ENCODE results near the gene TMEM138. TPM values are rescaled to one million over a fixed set of nuclear protein-coding genes. Genes with fewer than 3 reads are reported as not detected.
"Not testable (repeated sequence)": the region's sequence is repeated elsewhere in the genome, so short reads cannot be mapped to it uniquely, and the experiment has no call there.

The TMEM138 gene
- total and polyA plus RNA-seq, 2 donors from 2014 or later = 42.3 to 62.3 TPM

- Histone ChIP-seq H3K27me3 (ENCODE audit: control insufficient read depth, insufficient read depth, low read length) (no peaks in the 10 kb centered on the region), H3K9me3 (ENCODE audit: control insufficient read depth in 2 of 3, insufficient read depth in 1 of 3, low read length in 3 of 3) (no peaks in the 10 kb centered on the region), H3K4me3 (ENCODE audit: low read length in 3 of 3) (no peak overlapping the region), H3K36me3 (ENCODE audit: control insufficient read depth in 2 of 3, insufficient read depth in 3 of 3, low read length in 3 of 3) (no peaks in the 10 kb centered on the region), H3K4me1 (ENCODE audit: control insufficient read depth in 2 of 3, insufficient read depth in 2 of 3, low read depth in 1 of 3, low read length in 3 of 3) (peaks cover 0 to 4% (median 0%) of the 10 kb centered on the region in 3 donors), H3K27ac (ENCODE audit: low read depth in 2 of 2, low read length in 2 of 2) (no peak overlapping the region), H3K9ac (ENCODE audit: low read length in 3 of 3) (no peak overlapping the region)
- intact Hi-C loops (cut with DNase I) = no loop called here
- TF ChIP-seq CTCF (IDR thresholded peaks at IDR 0.05; ENCODE audit: borderline replicate concordance, extremely low read depth, insufficient read depth) = no peak
- no peak for DNase-seq
- FAIRE-seq = no peak
Observed at GRCh38 chr11:61380884-61381283, 18.7 kb downstream of the TMEM138 start.

GRCh38 chr11:61383859-61384258 lies 21.7 kb downstream of the TMEM138 start:
- DNase-seq; FAIRE-seq; H3K4me1 ChIP-seq (ENCODE audit: control insufficient read depth in 2 of 3, insufficient read depth in 2 of 3, low read depth in 1 of 3, low read length in 3 of 3); H3K9me3 ChIP-seq (ENCODE audit: control insufficient read depth in 2 of 3, insufficient read depth in 1 of 3, low read length in 3 of 3); H3K27me3 ChIP-seq (ENCODE audit: control insufficient read depth, insufficient read depth, low read length); H3K9ac ChIP-seq (ENCODE audit: low read length in 3 of 3); H3K27ac ChIP-seq (ENCODE audit: low read depth in 2 of 2, low read length in 2 of 2); intact Hi-C loops (cut with DNase I); H3K4me3 ChIP-seq (ENCODE audit: low read length in 3 of 3); H3K36me3 ChIP-seq (ENCODE audit: control insufficient read depth in 2 of 3, insufficient read depth in 3 of 3, low read length in 3 of 3): not testable (repeated sequence)

- no peaks in the 10 kb centered on the region for H3K36me3 ChIP-seq (ENCODE audit: control insufficient read depth in 2 of 3, insufficient read depth in 3 of 3, low read length in 3 of 3)
- no peak for FAIRE-seq
- H3K9me3 ChIP-seq (ENCODE audit: control insufficient read depth in 2 of 3, insufficient read depth in 1 of 3, low read length in 3 of 3) = no peaks in the 10 kb centered on the region
- peaks cover 0 to 4% (median 0%) of the 10 kb centered on the region in 3 donors for H3K4me1 ChIP-seq (ENCODE audit: control insufficient read depth in 2 of 3, insufficient read depth in 2 of 3, low read depth in 1 of 3, low read length in 3 of 3)
- H3K9ac ChIP-seq (ENCODE audit: low read length in 3 of 3) = no peak overlapping the region
- H3K27ac ChIP-seq (ENCODE audit: low read depth in 2 of 2, low read length in 2 of 2) = no peak overlapping the region
- no peak overlapping the region for H3K4me3 ChIP-seq (ENCODE audit: low read length in 3 of 3)
- intact Hi-C loops (cut with DNase I) = loop anchor here (5.0 kb wide), 1 partner anchor 47 kb away; no protein-coding TSS in a partner anchor
- H3K27me3 ChIP-seq (ENCODE audit: control insufficient read depth, insufficient read depth, low read length) = no peaks in the 10 kb centered on the region
- DNase-seq = peak in 1 of 5 donors; percentile 23
- peak; percentile 29 for TF ChIP-seq CTCF (IDR thresholded peaks at IDR 0.05; ENCODE audit: borderline replicate concordance, extremely low read depth, insufficient read depth)
Observed at GRCh38 chr11:61384271-61385242, 22.4 kb downstream of the TMEM138 start.

GRCh38 chr11:61390161-61390560 lies 28.0 kb downstream of the TMEM138 start:
- H3K9me3 ChIP-seq (ENCODE audit: control insufficient read depth in 2 of 3, insufficient read depth in 1 of 3, low read length in 3 of 3) = no peaks in the 10 kb centered on the region
- no peaks in the 10 kb centered on the region for H3K27me3 ChIP-seq (ENCODE audit: control insufficient read depth, insufficient read depth, low read length)
- FAIRE-seq (no peak), DNase-seq (no peak)
- H3K4me3 ChIP-seq (ENCODE audit: low read length in 3 of 3) = no peak overlapping the region
- intact Hi-C loops (cut with DNase I) = no loop called here
- H3K36me3 ChIP-seq (ENCODE audit: control insufficient read depth in 2 of 3, insufficient read depth in 3 of 3, low read length in 3 of 3) = peaks cover 0 to 6% (median 2%) of the 10 kb centered on the region in 3 donors
- no peak overlapping the region for H3K9ac ChIP-seq (ENCODE audit: low read length in 3 of 3)
- peaks cover 3 to 8% (median 8%) of the 10 kb centered on the region in 3 donors for H3K4me1 ChIP-seq (ENCODE audit: control insufficient read depth in 2 of 3, insufficient read depth in 2 of 3, low read depth in 1 of 3, low read length in 3 of 3)
- no peak for TF ChIP-seq CTCF (IDR thresholded peaks at IDR 0.05; ENCODE audit: borderline replicate concordance, extremely low read depth, insufficient read depth)
- H3K27ac ChIP-seq (ENCODE audit: low read depth in 2 of 2, low read length in 2 of 2) = no peak overlapping the region

Data from kidney (tissue), 14 donors.